Endothelial cell of umbilical vein (primary cell): ENCODE results near the gene STRBP.

ENCODE experiments used
- EZH2 ChIP-seq: IDR thresholded peaks from 2 replicates; pipeline ENCODE4 v1.6.1; 2012; ENCODE audit warnings: borderline replicate concordance, low read depth, mild to moderate bottlenecking, moderate library complexity, low read length, inconsistent platforms; ENCODE audit not compliant: severe bottlenecking
- FOS ChIP-seq: IDR thresholded peaks from 2 replicates; pipeline ENCODE4 v1.6.1; 2011; ENCODE audit warnings: mild to moderate bottlenecking, low read length, moderate library complexity, borderline replicate concordance; ENCODE audit not compliant: insufficient read depth
- GATA2 ChIP-seq: IDR thresholded peaks from 2 replicates; pipeline ENCODE4 v1.7.0; 2011; ENCODE audit warnings: low read depth, mild to moderate bottlenecking, moderate library complexity, mixed read lengths, low read length; ENCODE audit not compliant: insufficient read length, insufficient read depth
- JUN ChIP-seq: IDR thresholded peaks from 2 replicates; pipeline ENCODE4 v1.6.1; 2011; ENCODE audit warnings: borderline replicate concordance, low read depth; ENCODE audit not compliant: insufficient read length, insufficient read depth
- MAX ChIP-seq: IDR thresholded peaks from 2 replicates; pipeline ENCODE4 v1.6.1; 2011; ENCODE audit not compliant: insufficient read depth, insufficient read length
- MYC ChIP-seq: IDR thresholded peaks from one replicate; pipeline ENCODE4 v1.6.1; 2011; ENCODE audit warnings: mild to moderate bottlenecking, low read depth, low read length
- POLR2A ChIP-seq: IDR thresholded peaks from 2 replicates; pipeline ENCODE4 v1.6.1; 2012; ENCODE audit warnings: low read depth, mild to moderate bottlenecking, control low read depth, low read length
- POLR2AphosphoS5 ChIP-seq: IDR thresholded peaks from 2 replicates; pipeline ENCODE4 v1.6.1; 2012; ENCODE audit warnings: low read depth, mild to moderate bottlenecking, control low read depth, low read length, moderate library complexity; ENCODE audit not compliant: insufficient read depth
- TF ChIP-seq, protein P1 (sequence below), 2 donors: IDR thresholded peaks; 1 replicate in 1 of 2; 2 replicates in 1 of 2; pipeline ENCODE4 v1.5.1; 2011; ENCODE audit warnings: low read length in 2 of 2, mild to moderate bottlenecking in 2 of 2, moderate library complexity in 2 of 2, control low read depth in 1 of 2, inconsistent platforms in 1 of 2, low read depth in 1 of 2; ENCODE audit not compliant: insufficient read depth in 1 of 2; ENCODE audit errors: extremely low read depth in 1 of 2

DNA sequence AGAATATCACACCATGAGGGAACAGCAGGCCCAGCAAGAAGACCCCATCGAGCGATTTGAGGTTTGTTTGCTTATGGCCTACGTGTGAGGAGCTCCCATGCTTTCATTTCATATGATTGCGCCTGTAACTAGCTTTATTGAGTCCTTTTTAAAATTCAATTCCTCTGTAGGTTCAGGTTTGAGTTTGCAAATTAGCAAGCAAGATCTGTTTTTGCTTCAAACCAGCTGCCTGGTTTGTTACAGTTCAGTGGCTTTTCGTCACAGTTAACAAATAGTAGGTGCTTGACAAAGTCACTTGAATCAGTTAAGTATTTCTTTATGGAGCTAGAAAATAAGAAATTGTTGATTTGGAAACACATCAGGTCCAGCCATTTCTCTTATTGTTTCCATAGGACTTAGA lies 178.6 kb downstream of the STRBP start:
- TF ChIP-seq, protein P1, sequence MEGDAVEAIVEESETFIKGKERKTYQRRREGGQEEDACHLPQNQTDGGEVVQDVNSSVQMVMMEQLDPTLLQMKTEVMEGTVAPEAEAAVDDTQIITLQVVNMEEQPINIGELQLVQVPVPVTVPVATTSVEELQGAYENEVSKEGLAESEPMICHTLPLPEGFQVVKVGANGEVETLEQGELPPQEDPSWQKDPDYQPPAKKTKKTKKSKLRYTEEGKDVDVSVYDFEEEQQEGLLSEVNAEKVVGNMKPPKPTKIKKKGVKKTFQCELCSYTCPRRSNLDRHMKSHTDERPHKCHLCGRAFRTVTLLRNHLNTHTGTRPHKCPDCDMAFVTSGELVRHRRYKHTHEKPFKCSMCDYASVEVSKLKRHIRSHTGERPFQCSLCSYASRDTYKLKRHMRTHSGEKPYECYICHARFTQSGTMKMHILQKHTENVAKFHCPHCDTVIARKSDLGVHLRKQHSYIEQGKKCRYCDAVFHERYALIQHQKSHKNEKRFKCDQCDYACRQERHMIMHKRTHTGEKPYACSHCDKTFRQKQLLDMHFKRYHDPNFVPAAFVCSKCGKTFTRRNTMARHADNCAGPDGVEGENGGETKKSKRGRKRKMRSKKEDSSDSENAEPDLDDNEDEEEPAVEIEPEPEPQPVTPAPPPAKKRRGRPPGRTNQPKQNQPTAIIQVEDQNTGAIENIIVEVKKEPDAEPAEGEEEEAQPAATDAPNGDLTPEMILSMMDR (IDR thresholded peaks at IDR 0.05; ENCODE audit: extremely low read depth in 1 of 2, insufficient read depth in 1 of 2, low read depth in 1 of 2, low read length in 2 of 2): no peak
- no peak for TF ChIP-seq EZH2
- TF ChIP-seq POLR2A: no peak
- TF ChIP-seq POLR2AphosphoS5: no peak
- TF ChIP-seq MYC: no peak
- no peak for TF ChIP-seq MAX
- no peak for TF ChIP-seq GATA2
- no peak for TF ChIP-seq JUN
- TF ChIP-seq FOS: no peak
